K562 (cell line): Measurements from ENCODE around the gene RHOXF1.

ENCODE experiments used
- ARID2 ChIP-seq: fragments of 450-650 bp; IDR thresholded peaks from 2 replicates; pipeline ENCODE4 v1.6.1; 2017; ENCODE audit warnings: antibody characterized with exemption, mild to moderate bottlenecking
- CHD1 ChIP-seq: fragments of 200-600 bp; sonication (generic); IDR thresholded peaks from one replicate; pipeline ENCODE4 v1.6.1; 2012; ENCODE audit warnings: mild to moderate bottlenecking, moderate library complexity, low read length, inconsistent platforms
- CHD2 ChIP-seq: IDR thresholded peaks from 2 replicates; pipeline ENCODE4 v1.6.1; 2011; ENCODE audit warnings: low read depth, low read length
- EP300 ChIP-seq: IDR thresholded peaks from 2 replicates; pipeline ENCODE4 v1.6.1; 2012; ENCODE audit warnings: low read length, improper control_type of control experiment
- ETV5 ChIP-seq: sonication (generic); formaldehyde crosslinking; IDR thresholded peaks from 2 replicates; pipeline ENCODE4 v1.4.0; 2020; ENCODE audit warnings: low read depth, mild to moderate bottlenecking, missing genetic modification reagents
- TF ChIP-seq, protein P1 (sequence below): fragments of 450-650 bp; IDR thresholded peaks from 2 replicates; pipeline ENCODE4 v1.6.1; 2017; ENCODE audit warnings: antibody characterized with exemption, mild to moderate bottlenecking
- TF ChIP-seq, protein P2 (sequence below): conservative IDR thresholded peaks from 2 replicates; pipeline ENCODE4 v1.6.1; 2011; ENCODE audit warnings: low read depth, mild to moderate bottlenecking, low read length; ENCODE audit not compliant: control insufficient read depth
- TF ChIP-seq, protein P3 (sequence below): sonication (generic); formaldehyde crosslinking; IDR thresholded peaks from 2 replicates; pipeline ENCODE4 v1.9.0; 2022; ENCODE audit warnings: mild to moderate bottlenecking, missing genetic modification reagents

DNA sequence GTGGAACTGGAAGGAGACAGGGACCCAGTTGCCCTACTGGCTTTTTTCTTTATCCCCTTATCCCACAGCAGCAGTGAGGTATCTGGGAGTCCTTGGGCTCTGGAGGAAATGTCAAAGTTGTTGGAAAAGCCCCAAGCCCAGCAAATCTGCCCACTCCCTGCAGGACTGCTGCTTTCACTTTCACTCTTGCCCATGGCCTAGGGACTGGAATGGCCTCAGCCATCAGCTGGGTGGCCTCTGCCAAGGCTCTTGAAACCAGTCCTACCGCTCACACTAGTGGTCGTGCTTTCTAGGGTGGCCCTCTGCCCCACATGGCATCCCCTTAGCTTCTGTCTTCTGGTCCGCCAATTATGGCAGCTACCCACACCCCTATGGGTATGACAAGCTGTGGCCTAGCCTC is 9.7 kb upstream of the RHOXF1 start:
- no peak for TF ChIP-seq EP300
- no peak for TF ChIP-seq CHD2
- TF ChIP-seq ETV5 (CRISPR knock-in tag), result no peak
- TF ChIP-seq, protein P1, sequence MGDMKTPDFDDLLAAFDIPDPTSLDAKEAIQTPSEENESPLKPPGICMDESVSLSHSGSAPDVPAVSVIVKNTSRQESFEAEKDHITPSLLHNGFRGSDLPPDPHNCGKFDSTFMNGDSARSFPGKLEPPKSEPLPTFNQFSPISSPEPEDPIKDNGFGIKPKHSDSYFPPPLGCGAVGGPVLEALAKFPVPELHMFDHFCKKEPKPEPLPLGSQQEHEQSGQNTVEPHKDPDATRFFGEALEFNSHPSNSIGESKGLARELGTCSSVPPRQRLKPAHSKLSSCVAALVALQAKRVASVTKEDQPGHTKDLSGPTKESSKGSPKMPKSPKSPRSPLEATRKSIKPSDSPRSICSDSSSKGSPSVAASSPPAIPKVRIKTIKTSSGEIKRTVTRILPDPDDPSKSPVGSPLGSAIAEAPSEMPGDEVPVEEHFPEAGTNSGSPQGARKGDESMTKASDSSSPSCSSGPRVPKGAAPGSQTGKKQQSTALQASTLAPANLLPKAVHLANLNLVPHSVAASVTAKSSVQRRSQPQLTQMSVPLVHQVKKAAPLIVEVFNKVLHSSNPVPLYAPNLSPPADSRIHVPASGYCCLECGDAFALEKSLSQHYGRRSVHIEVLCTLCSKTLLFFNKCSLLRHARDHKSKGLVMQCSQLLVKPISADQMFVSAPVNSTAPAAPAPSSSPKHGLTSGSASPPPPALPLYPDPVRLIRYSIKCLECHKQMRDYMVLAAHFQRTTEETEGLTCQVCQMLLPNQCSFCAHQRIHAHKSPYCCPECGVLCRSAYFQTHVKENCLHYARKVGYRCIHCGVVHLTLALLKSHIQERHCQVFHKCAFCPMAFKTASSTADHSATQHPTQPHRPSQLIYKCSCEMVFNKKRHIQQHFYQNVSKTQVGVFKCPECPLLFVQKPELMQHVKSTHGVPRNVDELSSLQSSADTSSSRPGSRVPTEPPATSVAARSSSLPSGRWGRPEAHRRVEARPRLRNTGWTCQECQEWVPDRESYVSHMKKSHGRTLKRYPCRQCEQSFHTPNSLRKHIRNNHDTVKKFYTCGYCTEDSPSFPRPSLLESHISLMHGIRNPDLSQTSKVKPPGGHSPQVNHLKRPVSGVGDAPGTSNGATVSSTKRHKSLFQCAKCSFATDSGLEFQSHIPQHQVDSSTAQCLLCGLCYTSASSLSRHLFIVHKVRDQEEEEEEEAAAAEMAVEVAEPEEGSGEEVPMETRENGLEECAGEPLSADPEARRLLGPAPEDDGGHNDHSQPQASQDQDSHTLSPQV, result no peak
- TF ChIP-seq, protein P2, sequence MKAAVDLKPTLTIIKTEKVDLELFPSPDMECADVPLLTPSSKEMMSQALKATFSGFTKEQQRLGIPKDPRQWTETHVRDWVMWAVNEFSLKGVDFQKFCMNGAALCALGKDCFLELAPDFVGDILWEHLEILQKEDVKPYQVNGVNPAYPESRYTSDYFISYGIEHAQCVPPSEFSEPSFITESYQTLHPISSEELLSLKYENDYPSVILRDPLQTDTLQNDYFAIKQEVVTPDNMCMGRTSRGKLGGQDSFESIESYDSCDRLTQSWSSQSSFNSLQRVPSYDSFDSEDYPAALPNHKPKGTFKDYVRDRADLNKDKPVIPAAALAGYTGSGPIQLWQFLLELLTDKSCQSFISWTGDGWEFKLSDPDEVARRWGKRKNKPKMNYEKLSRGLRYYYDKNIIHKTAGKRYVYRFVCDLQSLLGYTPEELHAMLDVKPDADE, result no peak
- no peak for TF ChIP-seq CHD1
- no peak for TF ChIP-seq ARID2
- TF ChIP-seq, protein P3, sequence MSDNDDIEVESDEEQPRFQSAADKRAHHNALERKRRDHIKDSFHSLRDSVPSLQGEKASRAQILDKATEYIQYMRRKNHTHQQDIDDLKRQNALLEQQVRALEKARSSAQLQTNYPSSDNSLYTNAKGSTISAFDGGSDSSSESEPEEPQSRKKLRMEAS, result no peak
